Heart left ventricle (tissue), 13 donors: ENCODE results near the gene PREX1.

Experiments
- CTCF ChIP-seq, 12 donors: fragments of 200-600 bp; sonication (generic) in 4 of 12; IDR thresholded peaks; one replicate each; pipeline versions ENCODE4 v1.5.0 to v1.8.0; 2018 to 2022; ENCODE audit warnings: antibody characterized with exemption in 12 of 12, mild to moderate bottlenecking in 5 of 12
- POLR2A ChIP-seq, 2 donors: fragments of 450-650 bp; IDR thresholded peaks; one replicate each; pipeline ENCODE4 v1.6.1; 2017; ENCODE audit warnings: antibody characterized with exemption in 2 of 2, mild to moderate bottlenecking in 2 of 2, moderate library complexity in 2 of 2
- donor health status: ischemic (EF 13 %, LVEDD 7.1; RV severe dilation, severe dysfunction).
- donor health status: DM: no; HTN: yes; CAD: no.
- donor health status: DM: no; HTN: no; CAD: no.
- donor health status: ischemic (EF 25% LVEDD 6.9; RV normal size, moderate dysfunction).
- donor health status: ischemic (EF 25% LVEDD 5.7; RV mildly dilated, moderate dysfunction).
- donor health status: ischemic (EF 35%, LVEDD 5.7; RV mildly dilated, moderate dysfunction).
- donor health status: nonischemic (EF 11% LVEDD 7.7; RV severe dilation, severe dysfunction).
- donor health status: DM: yes; HTN: yes; CAD: no.
- donor health status: PGD.
- donor health status: ischemic (EF 29% LVEDD 5.4; RV normal size, mild dysfunction).
- donor health status: nonischemic (EF 23%, LVEDD 6.1; RV moderate dilation, normal function).

GRCh38 chr20:48661575-48662455 is 166.0 kb downstream of the PREX1 start:
- TF ChIP-seq CTCF (IDR thresholded peaks at IDR 0.05): no peak
- no peak for TF ChIP-seq POLR2A (IDR thresholded peaks at IDR 0.05)
